HepG2 (cell line): Measurements from ENCODE around the gene YPEL5. TPM values are rescaled to one million over a fixed set of nuclear protein-coding genes. Genes with fewer than 3 reads are reported as not detected.

Experiments used
- ATAC-seq: fragments of 200-7000 bp; cut with Tn5 transposase; 3 replicates; pipeline ENCODE4 v1.9.1; 2020; ENCODE audit warnings: mild to moderate bottlenecking, moderate library complexity
- BruUV-seq: library from RNA; stranded (reverse); fragments of 400-500 nt; replicated peaks from 2 replicates; lab custom pipeline; 2021; lab: Mats Ljungman, UMichigan
- CTCF ChIA-PET: fragments of 300-600 bp; formaldehyde crosslinking; extraction: SDS; loops from one replicate; lab custom pipeline; 2021; ENCODE audit warnings: low total read pairs, inconsistent platforms, low intra/inter-chr PET ratio; lab: Yijun Ruan, JAX
- POLR2A ChIA-PET: fragments of 350-600 bp; sonication (Branson Sonifier 250); formaldehyde crosslinking; loops from one replicate; lab custom pipeline; 2020; ENCODE audit warnings: antibody characterized with exemption, inconsistent platforms; lab: Yijun Ruan, JAX
- DNase-seq: peaks from one replicate; pipeline ENCODE4 v3.0.0-alpha.2; 2015; ENCODE audit warnings: low spot score
- FAIRE-seq: peaks from 3 replicates; lab custom pipeline; 2011; peaks lifted over from hg19 to GRCh38; lab: Jason Lieb, UNC
- H2AFZ ChIP-seq: one replicate; pipeline ENCODE4 v1.6.1; 2011; ENCODE audit warnings: low read length, inconsistent platforms
- H3K27ac ChIP-seq: fragments of 300-600 bp; 3 replicates; pipeline ENCODE4 v1.8.0; 2011; ENCODE audit warnings: mixed run types, mild to moderate bottlenecking, mixed read lengths, low read length, inconsistent platforms; ENCODE audit not compliant: insufficient read depth; ENCODE audit errors: extremely low read length
- H3K27me3 ChIP-seq, 2 experiments: fragments of 200-600 bp in 1 of 2; 2 replicates in 1 of 2; 3 replicates in 1 of 2; pipeline versions ENCODE4 v1.6.0 to v1.8.0; 2011; ENCODE audit warnings: low read length in 2 of 2, mild to moderate bottlenecking in 2 of 2, moderate library complexity in 2 of 2, inconsistent platforms in 1 of 2; ENCODE audit not compliant: insufficient read depth in 2 of 2, control insufficient read depth in 1 of 2
- H3K36me3 ChIP-seq, 2 experiments: fragments of 200-600 bp in 1 of 2; replicated peaks in 1 of 2; 2 replicates in 1 of 2; 3 replicates in 1 of 2; pipeline versions ENCODE4 v1.5.1 to v1.8.0; 2011; ENCODE audit warnings: low read length in 2 of 2, inconsistent platforms in 1 of 2; ENCODE audit not compliant: insufficient read depth in 2 of 2, control insufficient read depth in 1 of 2
- H3K4me1 ChIP-seq: 2 replicates; pipeline ENCODE4 v1.5.1; 2012; ENCODE audit warnings: low read length, inconsistent platforms; ENCODE audit not compliant: insufficient read depth
- H3K4me2 ChIP-seq: 2 replicates; pipeline ENCODE4 v1.6.0; 2011; ENCODE audit warnings: low read depth, low read length, inconsistent platforms
- H3K4me3 ChIP-seq, 3 experiments: fragments of 200-600 bp in 1 of 3; sonication (generic), shearing (Covaris generic) in 1 of 3; replicated peaks in 1 of 3; 2 replicates each; pipeline ENCODE4 v1.5.1; 2011 to 2016; ENCODE audit warnings: low read length in 3 of 3, inconsistent platforms in 2 of 3, low read depth in 2 of 3, mild to moderate bottlenecking in 2 of 3, control low read depth in 1 of 3, mixed read lengths in 1 of 3; ENCODE audit not compliant: insufficient read depth in 1 of 3
- H3K79me2 ChIP-seq: one replicate; pipeline ENCODE4 v1.6.1; 2011; ENCODE audit warnings: low read length, inconsistent platforms; ENCODE audit not compliant: insufficient read depth
- H3K9ac ChIP-seq: 2 replicates; pipeline ENCODE4 v1.6.0; 2011; ENCODE audit warnings: mild to moderate bottlenecking, low read depth, low read length, inconsistent platforms; ENCODE audit not compliant: insufficient read depth
- H3K9me3 ChIP-seq: 2 replicates; pipeline ENCODE4 v1.5.1; 2012; ENCODE audit warnings: mild to moderate bottlenecking, low read length
- H4K20me1 ChIP-seq: 2 replicates; pipeline ENCODE4 v1.6.0; 2011; ENCODE audit warnings: inconsistent platforms, mild to moderate bottlenecking, low read length, moderate library complexity; ENCODE audit not compliant: insufficient read depth
- GATA4 ChIP-seq: sonication (generic); IDR thresholded peaks from 2 replicates; pipeline ENCODE4 v1.6.1; 2016; ENCODE audit warnings: antibody characterized with exemption, low read depth, borderline replicate concordance
- GFI1 ChIP-seq: sonication (generic); formaldehyde crosslinking; IDR thresholded peaks from 2 replicates; pipeline ENCODE4 v1.5.0; 2020; ENCODE audit warnings: missing genetic modification reagents, mild to moderate bottlenecking, borderline replicate concordance
- MED8 ChIP-seq: sonication (generic); formaldehyde crosslinking; IDR thresholded peaks from 2 replicates; pipeline ENCODE4 v1.8.1; 2023; ENCODE audit warnings: mild to moderate bottlenecking, missing genetic modification reagents; ENCODE audit not compliant: insufficient replicate concordance
- MTERF4 ChIP-seq: sonication (generic); formaldehyde crosslinking; IDR thresholded peaks from 2 replicates; pipeline ENCODE4 v1.8.0; 2023; ENCODE audit warnings: mild to moderate bottlenecking, missing genetic modification reagents
- NFYC ChIP-seq: IDR thresholded peaks from 2 replicates; pipeline ENCODE4 v1.6.1; 2016; ENCODE audit warnings: missing genetic modification reagents, missing compliant biosample characterization
- PBX2 ChIP-seq: IDR thresholded peaks from 2 replicates; pipeline ENCODE4 v1.6.1; 2016; ENCODE audit warnings: control low read depth
- SOX13 ChIP-seq, 3 experiments: fragments of 450-650 bp in 1 of 3; sonication (generic) in 1 of 3; formaldehyde crosslinking in 1 of 3; IDR thresholded peaks in 2 of 3; conservative IDR thresholded peaks in 1 of 3; 2 replicates each; pipeline versions ENCODE4 v1.5.0 to v1.6.1; 2016 to 2020; ENCODE audit warnings: antibody characterized with exemption in 1 of 3, mild to moderate bottlenecking in 1 of 3, missing compliant biosample characterization in 1 of 3, missing genetic modification reagents in 1 of 3, moderate library complexity in 1 of 3
- ZNF160 ChIP-seq: sonication (generic); formaldehyde crosslinking; IDR thresholded peaks from 2 replicates; pipeline ENCODE4 v1.8.0; 2022; ENCODE audit warnings: mild to moderate bottlenecking, inconsistent platforms, missing genetic modification reagents
- ZNF607 ChIP-seq: sonication (generic); formaldehyde crosslinking; IDR thresholded peaks from 2 replicates; pipeline ENCODE4 v1.5.1; 2020; ENCODE audit warnings: missing genetic modification reagents, mild to moderate bottlenecking, borderline replicate concordance
- ZNF770 ChIP-seq: sonication (generic); formaldehyde crosslinking; IDR thresholded peaks from 2 replicates; pipeline ENCODE4 v1.5.0; 2020; ENCODE audit warnings: mild to moderate bottlenecking, missing genetic modification reagents
- WGBS: methylation state at CpG from one replicate; pipeline ENCODE4 v1.1.6; 2017; ENCODE audit warnings: low lambda C conversion rate; 5-methylcytosine and 5-hydroxymethylcytosine counted together
- in situ Hi-C: cut with HindIII; loops from 2 replicates; pipeline ENCODE4 v1.10.0; 2017; ENCODE audit warnings: low pct_unique_long_range_greater_than_20kb; ENCODE audit not compliant: extremely low pct_ligation_motif_present
- intact Hi-C: fragments of 100-400 bp; cut with micrococcal nuclease; formaldehyde crosslinking; loops from one replicate; pipeline ENCODE4 v1.10.0; 2022; ENCODE audit not compliant: unreplicated experiment
- polyA plus RNA-seq, 8 experiments: library from polyadenylated mRNA; depleted of rRNA in 3 of 8; stranded (reverse) in 7 of 8; unstranded in 1 of 8; fragments of >200 nt; fragmentation: Illumina TruSeq in 4 of 8; extraction: Trizol in 4 of 8; gene quantifications; 2 replicates each; pipeline versions ENCODE4 v1.2.1 to v1.2.3, GENCODE V29; 2011 to 2016; ENCODE audit warnings: low read depth in 4 of 8, missing spikeins in 1 of 8, mixed read lengths in 1 of 8; ENCODE audit not compliant: insufficient read depth in 1 of 8
- total RNA-seq, 5 experiments: library from RNA; depleted of rRNA; stranded (reverse); fragments of >200 nt; fragmentation: Illumina TruSeq; extraction: Trizol; gene quantifications; 2 replicates each; pipeline ENCODE4 v1.2.3, GENCODE V29; 2016; ENCODE audit warnings: low read depth in 1 of 5

Gene YPEL5
- total and polyA plus RNA-seq, 2 of the 13 experiments (the other 11 are each of a cell fraction or from before 2014, with no cell fraction given) = 12.7 to 49.7 TPM

- TF ChIP-seq SOX13 (IDR thresholded peaks at IDR 0.05) = no peak
- peak in 1 of 2 experiments; percentile 34; a peak in 1 of 4 replicates for TF ChIP-seq SOX13 (CRISPR knock-in tag; conservative IDR thresholded peaks at IDR 0.05 in 1 of 2, IDR thresholded peaks at IDR 0.05 in 1 of 2)
- TF ChIP-seq MTERF4 (CRISPR knock-in tag) = no peak
- no peak for TF ChIP-seq ZNF607 (CRISPR knock-in tag)
- no peak for TF ChIP-seq NFYC
- TF ChIP-seq ZNF770 (CRISPR knock-in tag) = no peak
- TF ChIP-seq ZNF160 = no peak
- no peak for TF ChIP-seq PBX2
- no peak for TF ChIP-seq MED8 (CRISPR knock-in tag)
- TF ChIP-seq, all 625 proteins: peak for 15
Measured at GRCh38 chr2:30149513-30149912, 2.7 kb downstream of the YPEL5 start (continued).

- Histone ChIP-seq H3K27me3 (peaks cover 2 to 4% of the 10 kb centered on the region in 2 experiments; a peak in 1 of 5 replicates), H3K4me1 (peaks cover 44% of the 10 kb centered on the region), H3K4me3 (no peak overlapping the region), H3K36me3 (no peaks in the 10 kb centered on the region), H3K9ac (no peak overlapping the region), H3K4me2 (peak overlapping the region; percentile 91; the same call in 1 of the 2 replicates), H2AFZ (no peak overlapping the region), H3K27ac (no peak overlapping the region), H3K9me3 (no peaks in the 10 kb centered on the region), H4K20me1 (peaks cover 10% of the 10 kb centered on the region; the same call in 1 of the 2 replicates), H3K79me2 (no peaks in the 10 kb centered on the region)
- in situ Hi-C loops (no loop called here), intact Hi-C loops (loop anchor here (5.0 kb wide), 1 partner anchor 297 kb away; the partner anchor contains the start of gene LCLAT1)
- no TSS peak for BruUV-seq
- WGBS = 89% methylated on average over 1 of the region's 1 CpG
- no peak for FAIRE-seq
- DNase-seq = no peak
- CTCF ChIA-PET = no interaction called here
- POLR2A ChIA-PET = no interaction called here
- ATAC-seq = no peak
- TF ChIP-seq GFI1 (CRISPR knock-in tag) (0 out of 2 replicates have a peak, but pooled peaks have one; percentile 20), GATA4 (no peak)
Measured at GRCh38 chr2:30149976-30150375, 3.2 kb downstream of the YPEL5 start.
